Spleen (tissue), 11 donors: ENCODE data around the gene PPM1E. TPM values are rescaled to one million over a fixed set of nuclear protein-coding genes. Genes with fewer than 3 reads are reported as not detected.

Experiments
- DNase-seq: peaks from one replicate; pipeline ENCODE4 v3.0.0-alpha.2; 2020
- H3K27ac ChIP-seq, 8 donors: fragments of 200-600 bp; sonication (generic) in 7 of 8; 1 replicate in 4 of 8; 2 replicates in 4 of 8; pipeline versions ENCODE4 v1.5.0 to v1.8.0; 2016 to 2021; ENCODE audit warnings: inconsistent platforms in 4 of 8, mild to moderate bottlenecking in 4 of 8, moderate library complexity in 1 of 8
- H3K27me3 ChIP-seq, 7 donors: fragments of 200-600 bp; sonication (generic) in 6 of 7; replicated peaks in 1 of 7; 1 replicate in 4 of 7; 2 replicates in 3 of 7; pipeline versions ENCODE4 v1.5.0 to v1.8.0; 2016 to 2021; ENCODE audit warnings: inconsistent platforms in 3 of 7, mild to moderate bottlenecking in 1 of 7
- H3K36me3 ChIP-seq, 6 donors: fragments of 200-600 bp; sonication (generic) in 5 of 6; 1 replicate in 4 of 6; 2 replicates in 2 of 6; pipeline versions ENCODE4 v1.5.0 to v1.8.0; 2016 to 2021; ENCODE audit warnings: inconsistent platforms in 2 of 6
- H3K4me1 ChIP-seq, 6 donors: fragments of 200-600 bp; sonication (generic) in 5 of 6; 1 replicate in 3 of 6; 2 replicates in 3 of 6; pipeline versions ENCODE4 v1.5.0 to v1.8.0; 2016 to 2021; ENCODE audit warnings: inconsistent platforms in 3 of 6
- H3K4me3 ChIP-seq, 8 donors: fragments of 200-600 bp; sonication (generic) in 7 of 8; 1 replicate in 4 of 8; 2 replicates in 4 of 8; pipeline versions ENCODE4 v1.5.0 to v1.8.0; 2016 to 2021; ENCODE audit warnings: inconsistent platforms in 4 of 8, mild to moderate bottlenecking in 4 of 8, moderate library complexity in 2 of 8
- H3K9me3 ChIP-seq, 8 donors: fragments of 200-600 bp; sonication (generic) in 7 of 8; 1 replicate in 4 of 8; 2 replicates in 4 of 8; pipeline versions ENCODE4 v1.5.0 to v1.8.0; 2016 to 2021; ENCODE audit warnings: inconsistent platforms in 4 of 8
- POLR2A ChIP-seq, 3 donors: fragments of 450-650 bp; IDR thresholded peaks; one replicate each; pipeline ENCODE4 v1.5.1; 2017; ENCODE audit warnings: antibody characterized with exemption in 3 of 3, mild to moderate bottlenecking in 1 of 3
- POLR2AphosphoS5 ChIP-seq, 3 donors: sonication (generic); formaldehyde crosslinking; IDR thresholded peaks; one replicate each; pipeline ENCODE4 v1.5.1; 2017; ENCODE audit warnings: antibody characterized with exemption in 3 of 3
- WGBS, 5 donors: extraction: QIAGEN DNeasy Blood & Tissue Kit in 3 of 5; methylation state at CpG; one replicate each; pipeline versions ENCODE4 v1.1.5 to v1.1.7; 2013 to 2018; 5-methylcytosine and 5-hydroxymethylcytosine counted together
- intact Hi-C: fragments of 100-400 bp; cut with DNase I; formaldehyde crosslinking; loops from one replicate; pipeline ENCODE4 v1.15.0; 2023; ENCODE audit warnings: low total_unique reads
- polyA plus RNA-seq, 3 donors: library from polyadenylated mRNA; stranded (reverse); fragments of 200-250 nt; gene quantifications; one replicate each; pipeline ENCODE4 v1.2.1, GENCODE V29; 2013
- total RNA-seq, 7 donors: library from RNA; depleted of rRNA in 3 of 7; stranded (reverse); fragments of >200 nt in 3 of 7; fragmentation: NEBNext Ultra II Directional in 4 of 7; extraction: Animal tissue kit (Norgen Biotek cat#: 25700) in 4 of 7; gene quantifications; one replicate each; pipeline versions ENCODE4 v1.1.0 to v1.2.1, GENCODE V29; 2016 to 2021
- TF ChIP-seq, protein P1 (sequence below), 11 experiments: fragments of 200-600 bp in 7 of 11; fragments of 450-650 bp in 4 of 11; sonication (generic) in 4 of 11; IDR thresholded peaks in 8 of 11; conservative IDR thresholded peaks in 3 of 11; 1 replicate in 7 of 11; 2 replicates in 4 of 11; pipeline versions ENCODE4 v1.4.0 to v1.8.0; 2016 to 2021; ENCODE audit warnings: antibody characterized with exemption in 11 of 11, inconsistent platforms in 4 of 11, mild to moderate bottlenecking in 1 of 11
- donor health status: healthy with polysubstance abuse.
- donor health status: DM: no; HTN: no; CAD: no; lungs with moderate emphysema.
- donor health status: DM: no; HTN: no; CAD: no.
- donor health status: Bipolar disorder and iron deficiency.
- donor health status: healthy.
- donor health status: DM: no; HTN: no; CAD: no.
- donor health status: DM: yes; HTN: yes; CAD: no.

The PPM1E gene
- total and polyA plus RNA-seq, 10 donors: 0.04 to 0.79 (median 0.48) TPM

DNA sequence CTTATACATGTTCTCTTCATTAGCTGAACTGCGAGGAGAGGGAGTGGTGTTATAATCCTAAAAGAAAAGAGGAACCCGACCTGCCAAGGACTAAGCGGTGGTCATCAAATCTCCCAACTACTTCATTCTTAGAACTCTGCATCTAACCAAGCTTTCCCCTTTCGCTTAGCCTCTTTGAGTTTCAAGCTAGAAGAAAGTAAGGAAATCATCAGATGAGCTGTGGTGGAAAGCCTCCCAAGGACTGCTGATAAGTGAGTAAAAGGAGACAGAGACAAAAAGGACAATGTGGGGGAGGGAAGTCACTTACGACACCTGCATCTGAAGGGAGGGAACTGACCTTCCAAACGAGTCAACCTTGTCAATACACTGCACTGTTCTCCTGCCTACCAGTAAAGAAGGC, 229.7 kb downstream of the PPM1E start:
- Histone ChIP-seq H3K4me3 (no peak overlapping the region), H3K4me1 (peaks cover 0 to 24% (median 7%) of the 10 kb centered on the region in 6 donors), H3K9me3 (no peaks in the 10 kb centered on the region), H3K36me3 (peaks cover 0 to 4% (median 0%) of the 10 kb centered on the region in 6 donors), H3K27ac (peak overlapping the region in 3 of 8 donors; percentile 9 to 70 (median 32)), H3K27me3 (no peaks in the 10 kb centered on the region)
- intact Hi-C loops: no loop called here
- TF ChIP-seq POLR2A (IDR thresholded peaks at IDR 0.05) (no peak), POLR2AphosphoS5 (IDR thresholded peaks at IDR 0.05) (no peak)
- TF ChIP-seq, protein P1, sequence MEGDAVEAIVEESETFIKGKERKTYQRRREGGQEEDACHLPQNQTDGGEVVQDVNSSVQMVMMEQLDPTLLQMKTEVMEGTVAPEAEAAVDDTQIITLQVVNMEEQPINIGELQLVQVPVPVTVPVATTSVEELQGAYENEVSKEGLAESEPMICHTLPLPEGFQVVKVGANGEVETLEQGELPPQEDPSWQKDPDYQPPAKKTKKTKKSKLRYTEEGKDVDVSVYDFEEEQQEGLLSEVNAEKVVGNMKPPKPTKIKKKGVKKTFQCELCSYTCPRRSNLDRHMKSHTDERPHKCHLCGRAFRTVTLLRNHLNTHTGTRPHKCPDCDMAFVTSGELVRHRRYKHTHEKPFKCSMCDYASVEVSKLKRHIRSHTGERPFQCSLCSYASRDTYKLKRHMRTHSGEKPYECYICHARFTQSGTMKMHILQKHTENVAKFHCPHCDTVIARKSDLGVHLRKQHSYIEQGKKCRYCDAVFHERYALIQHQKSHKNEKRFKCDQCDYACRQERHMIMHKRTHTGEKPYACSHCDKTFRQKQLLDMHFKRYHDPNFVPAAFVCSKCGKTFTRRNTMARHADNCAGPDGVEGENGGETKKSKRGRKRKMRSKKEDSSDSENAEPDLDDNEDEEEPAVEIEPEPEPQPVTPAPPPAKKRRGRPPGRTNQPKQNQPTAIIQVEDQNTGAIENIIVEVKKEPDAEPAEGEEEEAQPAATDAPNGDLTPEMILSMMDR (IDR thresholded peaks at IDR 0.05 in 8 of 11, conservative IDR thresholded peaks at IDR 0.05 in 3 of 11): no peak
- WGBS, 5 donors: 43 to 67% (median 62%) methylated on average over 6 of the region's 6 CpGs
- no peak for DNase-seq

DNA sequence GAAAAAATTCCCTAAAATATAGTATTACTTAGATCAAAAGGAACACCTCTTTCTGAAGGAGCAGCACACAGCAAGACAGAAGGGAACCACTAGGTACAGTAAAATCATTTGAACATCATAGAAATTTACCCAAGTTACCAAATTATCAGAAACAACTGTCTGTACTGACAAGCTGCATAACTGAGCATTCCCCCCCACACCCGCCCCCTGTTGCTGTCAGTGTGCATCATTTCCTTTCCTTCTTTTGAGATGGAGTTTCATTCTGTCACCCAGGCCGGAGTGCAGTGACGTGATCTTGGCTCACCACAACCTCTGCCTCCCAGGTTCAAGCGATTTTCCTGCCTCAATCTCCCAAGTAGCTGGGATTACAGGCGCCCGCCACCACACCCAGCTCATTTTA, 230.3 kb downstream of the PPM1E start:
- H3K27ac ChIP-seq: peak overlapping the region in 2 of 8 donors; percentile 32 to 70
- TF ChIP-seq POLR2AphosphoS5 (IDR thresholded peaks at IDR 0.05) (no peak), POLR2A (IDR thresholded peaks at IDR 0.05) (no peak)
- TF ChIP-seq, protein P1 (IDR thresholded peaks at IDR 0.05 in 8 of 11, conservative IDR thresholded peaks at IDR 0.05 in 3 of 11): no peak
- 70 to 86% (median 77%) methylated on average over 6 of the region's 6 CpGs for WGBS, 5 donors
- DNase-seq: no peak
- H3K27me3 ChIP-seq: no peaks in the 10 kb centered on the region
- peaks cover 0 to 24% (median 7%) of the 10 kb centered on the region in 6 donors for H3K4me1 ChIP-seq
- intact Hi-C loops: no loop called here
- peaks cover 0 to 4% (median 0%) of the 10 kb centered on the region in 6 donors for H3K36me3 ChIP-seq
- no peak overlapping the region for H3K4me3 ChIP-seq
- no peaks in the 10 kb centered on the region for H3K9me3 ChIP-seq

DNA sequence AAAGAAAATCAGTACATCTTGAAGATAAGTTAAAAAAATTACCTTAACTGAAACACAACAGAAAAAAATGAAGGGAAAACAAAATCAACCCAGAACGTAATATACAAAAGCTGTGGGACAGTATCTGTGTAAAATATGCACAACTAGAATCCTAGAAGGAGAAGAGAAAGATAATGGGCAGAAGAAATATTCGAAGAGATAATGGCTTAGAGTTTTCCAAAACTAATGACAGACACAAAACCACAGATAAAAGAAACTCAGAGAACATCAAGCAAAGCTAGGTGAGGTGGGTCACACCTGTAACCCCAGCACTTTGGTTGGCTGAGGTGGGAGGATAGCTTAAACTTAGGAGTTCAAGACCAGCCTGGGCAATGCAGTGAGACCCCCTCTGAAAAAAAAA, 234.0 kb downstream of the PPM1E start:
- peaks cover 0 to 21% (median 0%) of the 10 kb centered on the region in 6 donors for H3K36me3 ChIP-seq
- TF ChIP-seq POLR2A (IDR thresholded peaks at IDR 0.05): no peak
- TF ChIP-seq, protein P1 (IDR thresholded peaks at IDR 0.05 in 8 of 11, conservative IDR thresholded peaks at IDR 0.05 in 3 of 11): no peak
- TF ChIP-seq POLR2AphosphoS5 (IDR thresholded peaks at IDR 0.05): no peak
- no peaks in the 10 kb centered on the region for H3K9me3 ChIP-seq
- WGBS, 5 donors: 48 to 90% (median 64%) methylated on average over 2 of the region's 2 CpGs
- peaks cover 0 to 17% (median 7%) of the 10 kb centered on the region in 6 donors for H3K4me1 ChIP-seq
- no peak overlapping the region for H3K27ac ChIP-seq
- no peak overlapping the region for H3K4me3 ChIP-seq
- intact Hi-C loops: no loop called here
- DNase-seq: no peak
- no peaks in the 10 kb centered on the region for H3K27me3 ChIP-seq

DNA sequence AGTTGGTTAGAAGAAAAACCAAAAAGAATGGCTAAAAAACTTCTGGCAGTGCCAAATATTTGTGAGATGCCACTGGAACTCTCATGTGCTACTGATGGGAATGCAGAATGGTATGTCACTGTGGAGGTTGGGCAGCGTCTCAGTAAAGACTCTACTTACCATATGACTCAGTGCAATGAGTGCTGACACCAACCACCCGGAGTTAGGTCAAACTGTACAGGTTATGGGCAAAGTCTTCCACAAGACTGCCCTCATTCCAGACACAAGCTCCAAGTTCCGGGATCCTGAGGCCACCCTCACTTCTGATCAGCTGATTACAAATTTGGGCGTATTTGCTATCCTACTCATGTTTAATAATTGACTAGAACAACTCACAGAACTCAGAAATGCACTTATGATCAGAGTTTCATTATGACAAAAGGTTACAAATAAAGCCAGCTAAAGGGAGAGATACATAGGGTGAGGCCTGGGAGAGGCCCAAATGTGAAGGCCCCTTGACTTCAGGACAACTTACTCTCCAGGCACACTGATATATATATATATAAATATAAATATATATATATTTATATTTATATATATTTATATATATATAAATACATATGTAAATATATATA, 236.2 kb downstream of the PPM1E start:
- Histone ChIP-seq H3K27me3 (no peaks in the 10 kb centered on the region), H3K4me3 (no peak overlapping the region), H3K9me3 (no peaks in the 10 kb centered on the region), H3K27ac (no peak overlapping the region), H3K4me1 (peaks cover 0 to 12% (median 0%) of the 10 kb centered on the region in 6 donors), H3K36me3 (peaks cover 0 to 28% (median 0%) of the 10 kb centered on the region in 6 donors)
- intact Hi-C loops: no loop called here
- 75 to 86% (median 83%) methylated on average over 4 of the region's 4 CpGs for WGBS, 5 donors
- no peak for DNase-seq
- TF ChIP-seq POLR2AphosphoS5 (IDR thresholded peaks at IDR 0.05): no peak
- TF ChIP-seq POLR2A (IDR thresholded peaks at IDR 0.05): no peak
- TF ChIP-seq, protein P1 (IDR thresholded peaks at IDR 0.05 in 8 of 11, conservative IDR thresholded peaks at IDR 0.05 in 3 of 11): no peak
